IMR-90 (cell line): ENCODE data around the gene ELOVL2. TPM values are rescaled to one million over a fixed set of nuclear protein-coding genes. Genes with fewer than 3 reads are reported as not detected.

Experiments
- ATAC-seq: fragments of 200-7000 bp; cut with Tn5 transposase; 2 replicates; pipeline ENCODE4 v1.9.1; 2020; ENCODE audit warnings: low read depth, mild to moderate bottlenecking, moderate library complexity
- BruUV-seq: library from RNA; stranded (reverse); fragments of 400-500 nt; replicated peaks from 2 replicates; lab custom pipeline; 2021; lab: Mats Ljungman, UMichigan
- CTCF ChIA-PET: fragments of 300-600 bp; formaldehyde crosslinking; extraction: SDS; loops from one replicate; lab custom pipeline; 2021; ENCODE audit warnings: antibody characterized with exemption; lab: Yijun Ruan, JAX
- POLR2A ChIA-PET: fragments of 300-600 bp; sonication (Branson Sonifier 250); formaldehyde crosslinking; loops from one replicate; lab custom pipeline; 2022; ENCODE audit warnings: antibody characterized with exemption; ENCODE audit not compliant: unreplicated experiment; lab: Charles Lee
- DNase-seq: peaks from one replicate; pipeline ENCODE4 v3.0.0; 2013
- H2AFZ ChIP-seq: replicated peaks from 2 replicates; pipeline ENCODE3; 2013; ENCODE audit warnings: low read length, mild to moderate bottlenecking; ENCODE audit not compliant: poor library complexity
- H2AK5ac ChIP-seq: 2 replicates; pipeline ENCODE4 v1.6.1; 2013; ENCODE audit warnings: low read depth, low read length, inconsistent platforms
- H2AK9ac ChIP-seq: replicated peaks from 2 replicates; pipeline ENCODE3; 2013; ENCODE audit warnings: mild to moderate bottlenecking, low read depth, low read length, moderate library complexity; ENCODE audit not compliant: poor library complexity
- H2BK120ac ChIP-seq: 2 replicates; pipeline ENCODE4 v1.6.1; 2013; ENCODE audit warnings: low read depth, low read length, inconsistent platforms
- H2BK15ac ChIP-seq: 3 replicates; pipeline ENCODE4 v1.6.1; 2013; ENCODE audit warnings: low read depth, low read length, inconsistent platforms
- H2BK20ac ChIP-seq: 2 replicates; pipeline ENCODE4 v1.6.1; 2013; ENCODE audit warnings: low read depth, mild to moderate bottlenecking, inconsistent platforms, low read length, moderate library complexity
- H2BK5ac ChIP-seq: 2 replicates; pipeline ENCODE4 v1.6.1; 2013; ENCODE audit warnings: mild to moderate bottlenecking, low read depth, low read length, inconsistent platforms; ENCODE audit not compliant: poor library complexity, severe bottlenecking
- H3K14ac ChIP-seq: replicated peaks from 2 replicates; pipeline ENCODE4 v1.6.1; 2013; ENCODE audit warnings: low read depth, low read length, inconsistent platforms
- H3K18ac ChIP-seq: 2 replicates; pipeline ENCODE4 v1.6.1; 2013; ENCODE audit warnings: low read depth, low read length, control low read depth
- H3K23ac ChIP-seq: 2 replicates; pipeline ENCODE4 v1.6.1; 2013; ENCODE audit warnings: low read depth, low read length, inconsistent platforms
- H3K27ac ChIP-seq: 2 replicates; pipeline ENCODE4 v1.5.1; 2013; ENCODE audit warnings: mild to moderate bottlenecking, control low read depth, low read length; ENCODE audit not compliant: insufficient read depth
- H3K27me3 ChIP-seq: 2 replicates; pipeline ENCODE4 v1.6.1; 2013; ENCODE audit warnings: low read length; ENCODE audit not compliant: control insufficient read depth, insufficient read depth
- H3K36me3 ChIP-seq: 2 replicates; pipeline ENCODE4 v1.6.1; 2013; ENCODE audit warnings: low read length, mixed read lengths; ENCODE audit not compliant: control insufficient read depth, insufficient read depth
- H3K4ac ChIP-seq: 2 replicates; pipeline ENCODE4 v1.6.1; 2013; ENCODE audit warnings: low read depth, low read length, inconsistent platforms
- H3K4me1 ChIP-seq: 2 replicates; pipeline ENCODE4 v1.6.1; 2013; ENCODE audit warnings: low read length, mixed read lengths; ENCODE audit not compliant: control insufficient read depth, insufficient read depth
- H3K4me2 ChIP-seq: 2 replicates; pipeline ENCODE4 v1.6.1; 2013; ENCODE audit warnings: low read depth, mild to moderate bottlenecking, control low read depth, low read length, moderate library complexity
- H3K4me3 ChIP-seq: 2 replicates; pipeline ENCODE4 v1.5.1; 2013; ENCODE audit warnings: low read depth, mild to moderate bottlenecking, control low read depth, low read length, moderate library complexity; ENCODE audit not compliant: insufficient read depth
- H3K56ac ChIP-seq: 2 replicates; pipeline ENCODE4 v1.6.1; 2013; ENCODE audit warnings: low read length, inconsistent platforms; ENCODE audit not compliant: insufficient read depth; ENCODE audit errors: extremely low read depth
- H3K79me1 ChIP-seq, 2 experiments: 2 replicates each; pipeline ENCODE4 v1.6.1; 2013; ENCODE audit warnings: low read length in 2 of 2, inconsistent platforms in 1 of 2, low read depth in 1 of 2
- H3K9ac ChIP-seq: 2 replicates; pipeline ENCODE4 v1.6.1; 2013; ENCODE audit warnings: low read depth, low read length, control low read depth
- H3K9me1 ChIP-seq: 2 replicates; pipeline ENCODE4 v1.6.1; 2013; ENCODE audit warnings: low read length, inconsistent platforms; ENCODE audit not compliant: insufficient read depth
- H3K9me3 ChIP-seq: 2 replicates; pipeline ENCODE4 v1.6.1; 2013; ENCODE audit warnings: low read length; ENCODE audit not compliant: control insufficient read depth, insufficient read depth
- H4K20me1 ChIP-seq: 2 replicates; pipeline ENCODE4 v1.6.1; 2013; ENCODE audit warnings: low read length, inconsistent platforms; ENCODE audit not compliant: insufficient read depth
- H4K5ac ChIP-seq: 2 replicates; pipeline ENCODE4 v1.6.1; 2013; ENCODE audit warnings: mild to moderate bottlenecking, low read depth, low read length, control low read depth
- H4K8ac ChIP-seq, 2 experiments: 2 replicates each; pipeline ENCODE4 v1.6.1; 2013; ENCODE audit warnings: low read depth in 2 of 2, low read length in 2 of 2, control low read depth in 1 of 2, inconsistent platforms in 1 of 2
- H4K91ac ChIP-seq: 2 replicates; pipeline ENCODE4 v1.6.1; 2013; ENCODE audit warnings: low read depth, low read length, inconsistent platforms; ENCODE audit not compliant: insufficient read depth
- CEBPB ChIP-seq: IDR thresholded peaks from 2 replicates; pipeline ENCODE4 v1.6.1; 2012; ENCODE audit warnings: low read depth, low read length, improper control_type of control experiment
- MXI1 ChIP-seq: IDR thresholded peaks from 2 replicates; pipeline ENCODE4 v1.6.1; 2012; ENCODE audit warnings: low read depth, mild to moderate bottlenecking, low read length, moderate library complexity, borderline replicate concordance
- RAD21 ChIP-seq: IDR thresholded peaks from 2 replicates; pipeline ENCODE4 v1.6.1; 2012; ENCODE audit warnings: low read length, improper control_type of control experiment
- WGBS, 2 experiments: methylation state at CpG; one replicate each; pipeline versions ENCODE4 v1.1.5 to v1.1.7; 2013; ENCODE audit warnings: missing lambda C conversion rate in 2 of 2; ENCODE audit not compliant: insufficient read length in 1 of 2; ENCODE audit errors: extremely low coverage in 2 of 2; 5-methylcytosine and 5-hydroxymethylcytosine counted together
- dilution Hi-C: fragments of 300-500 bp; cut with HindIII; formaldehyde crosslinking; loops from one replicate; pipeline ENCODE4 v1.14.3; 2018; ENCODE audit warnings: low sequenced_read_pairs; ENCODE audit not compliant: unreplicated experiment
- in situ Hi-C: fragments of 300-500 bp; cut with MboI; formaldehyde crosslinking; loops from 3 replicates; pipeline ENCODE4 v1.14.3; 2019; ENCODE audit warnings: low sequenced_read_pairs, inconsistent platforms, mixed read lengths
- intact Hi-C: fragments of 100-400 bp; cut with micrococcal nuclease; formaldehyde crosslinking; loops from 2 replicates; pipeline ENCODE4 v1.10.0; 2022
- polyA plus RNA-seq, 3 experiments: library from polyadenylated mRNA; depleted of rRNA; stranded (reverse); fragments of >200 nt; gene quantifications; 2 replicates each; pipeline ENCODE4 v1.2.3, GENCODE V29; 2012; ENCODE audit warnings: low replicate concordance in 1 of 3
- total RNA-seq: library from RNA; depleted of rRNA; stranded (reverse); fragments of >200 nt; gene quantifications from 2 replicates; pipeline ENCODE4 v1.2.3, GENCODE V29; 2012

Gene ELOVL2
- total and polyA plus RNA-seq, 2 of the 4 experiments (the other 2 are of a cell fraction), result 6.3 to 7.9 TPM

DNA sequence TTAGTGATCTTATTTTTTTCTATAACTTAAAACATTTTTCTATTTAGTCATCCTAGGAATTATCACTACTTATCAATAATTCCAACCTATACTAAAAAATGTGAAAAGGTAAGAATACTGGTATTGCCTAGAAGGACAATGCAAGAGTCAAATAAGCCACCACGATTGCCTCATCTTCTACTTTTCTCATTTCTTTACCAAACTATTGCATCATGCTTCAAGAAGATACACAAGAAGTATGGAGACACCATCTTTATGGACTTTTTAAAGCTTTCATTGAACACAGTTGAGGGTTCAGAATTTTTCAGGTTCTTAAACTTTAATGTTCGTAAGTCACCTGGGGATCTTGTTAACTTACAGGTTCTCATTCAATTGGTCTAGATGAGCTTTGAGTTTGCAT, 25.9 kb downstream of the ELOVL2 start:
- no peaks in the 10 kb centered on the region for H3K36me3 ChIP-seq
- no peak overlapping the region; the same call in 1 of the 2 replicates for H2BK20ac ChIP-seq
- H4K91ac ChIP-seq, result no peak overlapping the region
- H4K5ac ChIP-seq, result no peak overlapping the region
- no peak overlapping the region for H3K23ac ChIP-seq
- no peaks in the 10 kb centered on the region for H3K27me3 ChIP-seq
- no peak overlapping the region for H3K27ac ChIP-seq
- in situ Hi-C loops (no loop called here), dilution Hi-C loops (no loop called here), intact Hi-C loops (no loop called here)
- no peaks in the 10 kb centered on the region for H4K20me1 ChIP-seq
- H3K14ac ChIP-seq, result no peak overlapping the region
- H3K9me3 ChIP-seq, result no peaks in the 10 kb centered on the region
- no TSS peak for BruUV-seq
- ChIA-PET CTCF (interaction anchor here (0.6 to 0.7 kb wide), 2 partner anchors 476 to 871 kb away, joined by 3 read pairs; no protein-coding TSS in a partner anchor), POLR2A (no interaction called here)
- DNase-seq (no peak), ATAC-seq (no peak)
- H3K56ac ChIP-seq, result no peak overlapping the region
- no peaks in the 10 kb centered on the region; the same call in 1 of the 2 replicates for H3K9me1 ChIP-seq
- no peak overlapping the region for H2BK120ac ChIP-seq
- 100% methylated on average over 2 of the region's 2 CpGs; no CpG with 5 or more reads in 1 of the 2 experiments for WGBS, 2 experiments
- H2BK15ac ChIP-seq, result no peak overlapping the region
- no peak overlapping the region for H2BK5ac ChIP-seq
- H3K4me2 ChIP-seq, result no peak overlapping the region
- H4K8ac ChIP-seq, result no peak overlapping the region
- H3K79me1 ChIP-seq, result peaks cover 0 to 4% of the 10 kb centered on the region in 2 experiments; a peak in 1 of 4 replicates
- H3K18ac ChIP-seq, result no peak overlapping the region
- no peak overlapping the region for H2AK5ac ChIP-seq
- H3K4me3 ChIP-seq, result no peak overlapping the region
- no peak overlapping the region for H3K4ac ChIP-seq
- no peak overlapping the region for H2AFZ ChIP-seq
- H3K9ac ChIP-seq, result no peak overlapping the region
- no peak overlapping the region for H2AK9ac ChIP-seq
- no peaks in the 10 kb centered on the region for H3K4me1 ChIP-seq
- peak; percentile 81 for TF ChIP-seq CEBPB
- no peak for TF ChIP-seq RAD21
- no peak for TF ChIP-seq MXI1
